Esophagus muscularis mucosa (tissue), 3 donors: Measurements from ENCODE around the gene CRYBB1.

Experiments
- EP300 ChIP-seq: sonication (generic); formaldehyde crosslinking; IDR thresholded peaks from one replicate; pipeline ENCODE4 v1.6.1; 2017; ENCODE audit warnings: antibody characterized with exemption
- TF ChIP-seq, protein P1 (sequence below), 3 experiments: fragments of 200-600 bp in 2 of 3; fragments of 450-650 bp in 1 of 3; sonication (generic) in 2 of 3; IDR thresholded peaks; one replicate each; pipeline ENCODE4 v1.5.1; 2017 to 2019; ENCODE audit warnings: antibody characterized with exemption in 3 of 3, mild to moderate bottlenecking in 2 of 3, moderate library complexity in 1 of 3

DNA sequence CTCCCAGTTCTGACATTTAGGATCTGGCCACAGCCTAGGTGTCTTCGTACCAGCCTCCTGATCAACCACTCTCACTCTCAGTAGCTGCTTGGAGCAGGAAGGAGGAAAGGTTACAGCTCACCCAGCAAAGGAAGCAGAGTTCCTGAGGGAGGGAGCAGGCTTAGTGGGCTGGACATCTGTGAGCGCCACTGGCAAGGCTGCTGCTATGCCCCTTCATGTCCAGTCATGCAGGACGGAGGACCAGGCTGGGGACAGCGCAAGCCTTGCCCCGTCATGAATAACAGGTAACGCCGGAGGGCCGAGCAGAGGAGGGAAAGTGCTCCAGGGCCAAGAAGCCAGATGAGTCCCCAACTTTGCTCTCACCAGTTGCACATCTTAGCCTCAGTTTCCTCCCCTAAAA lies 53.6 kb downstream of the CRYBB1 start:
- no peak for TF ChIP-seq EP300
- TF ChIP-seq, protein P1, sequence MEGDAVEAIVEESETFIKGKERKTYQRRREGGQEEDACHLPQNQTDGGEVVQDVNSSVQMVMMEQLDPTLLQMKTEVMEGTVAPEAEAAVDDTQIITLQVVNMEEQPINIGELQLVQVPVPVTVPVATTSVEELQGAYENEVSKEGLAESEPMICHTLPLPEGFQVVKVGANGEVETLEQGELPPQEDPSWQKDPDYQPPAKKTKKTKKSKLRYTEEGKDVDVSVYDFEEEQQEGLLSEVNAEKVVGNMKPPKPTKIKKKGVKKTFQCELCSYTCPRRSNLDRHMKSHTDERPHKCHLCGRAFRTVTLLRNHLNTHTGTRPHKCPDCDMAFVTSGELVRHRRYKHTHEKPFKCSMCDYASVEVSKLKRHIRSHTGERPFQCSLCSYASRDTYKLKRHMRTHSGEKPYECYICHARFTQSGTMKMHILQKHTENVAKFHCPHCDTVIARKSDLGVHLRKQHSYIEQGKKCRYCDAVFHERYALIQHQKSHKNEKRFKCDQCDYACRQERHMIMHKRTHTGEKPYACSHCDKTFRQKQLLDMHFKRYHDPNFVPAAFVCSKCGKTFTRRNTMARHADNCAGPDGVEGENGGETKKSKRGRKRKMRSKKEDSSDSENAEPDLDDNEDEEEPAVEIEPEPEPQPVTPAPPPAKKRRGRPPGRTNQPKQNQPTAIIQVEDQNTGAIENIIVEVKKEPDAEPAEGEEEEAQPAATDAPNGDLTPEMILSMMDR (IDR thresholded peaks at IDR 0.05) = no peak
